ENCODE results near the gene PLCL1. TPM values are rescaled to one million over a fixed set of nuclear protein-coding genes. Genes with fewer than 3 reads are reported as not detected.

Gene PLCL1
- total and polyA plus RNA-seq, 2 donors (not counting 3 experiments of a cell fraction or from before 2014, with no cell fraction given): 0.79 to 3.4 TPM

- CTCF ChIA-PET: no interaction called here
Measured at GRCh38 chr2:197946562-197946961, 142.2 kb downstream of the PLCL1 start.

More at GRCh38 chr2:197946562-197946961, 142.2 kb downstream of the PLCL1 start:
- Histone ChIP-seq H3K9me3 (replicated peaks; ENCODE audit: control insufficient read depth, insufficient read depth, low read length) (no peaks in the 10 kb centered on the region), H3K9ac (replicated peaks; ENCODE audit: extremely low read depth, insufficient read depth, low read length) (no peak overlapping the region), H3K9me1 (replicated peaks; ENCODE audit: control insufficient read depth, extremely low read depth, insufficient read depth, low read length) (no peaks in the 10 kb centered on the region), H3K27me3 (ENCODE audit: control insufficient read depth in 2 of 2, insufficient read depth in 2 of 2, low read length in 2 of 2) (no peaks in the 10 kb centered on the region), H4K20me1 (replicated peaks; ENCODE audit: control insufficient read depth, extremely low read depth, insufficient read depth, low read length) (no peaks in the 10 kb centered on the region), H3K4me2 (ENCODE audit: insufficient read depth, low read length) (no peak overlapping the region), H3K4me1 (ENCODE audit: control insufficient read depth, extremely low read depth, insufficient read depth, low read length) (no peaks in the 10 kb centered on the region), H2AFZ (ENCODE audit: low read depth, low read length) (no peak overlapping the region), H3K4me3 (replicated peaks in 1 of 3; ENCODE audit: insufficient read depth in 1 of 3, low read depth in 1 of 3, low read length in 3 of 3) (no peak overlapping the region), H3K36me3 (ENCODE audit: control insufficient read depth in 2 of 2, extremely low read depth in 1 of 2, insufficient read depth in 2 of 2, low read length in 2 of 2) (no peaks in the 10 kb centered on the region), H3K27ac (ENCODE audit: insufficient read depth, low read depth, low read length) (no peak overlapping the region), H3K79me2 (ENCODE audit: control insufficient read depth, insufficient read depth, low read length) (no peaks in the 10 kb centered on the region)
- intact Hi-C loops (cut with micrococcal nuclease) (no loop called here), dilution Hi-C loops (cut with MboI; ENCODE audit: extremely low pct_ligation_motif_present, low sequenced_read_pairs) (no loop called here)
- no peak for FAIRE-seq
- POLR2A ChIA-PET: no interaction called here
- no peak for TF ChIP-seq JUN (IDR thresholded peaks at IDR 0.05; ENCODE audit: borderline replicate concordance, insufficient read depth, insufficient read length, low read depth)
- TF ChIP-seq EZH2 (IDR thresholded peaks at IDR 0.05; ENCODE audit: borderline replicate concordance, low read depth, low read length, severe bottlenecking): no peak
- TF ChIP-seq MAX (IDR thresholded peaks at IDR 0.05; ENCODE audit: insufficient read depth, insufficient read length): no peak
- no peak for TF ChIP-seq POLR2AphosphoS5 (IDR thresholded peaks at IDR 0.05; ENCODE audit: insufficient read depth, low read depth, low read length)
- TF ChIP-seq MYC (IDR thresholded peaks at IDR 0.05; ENCODE audit: low read depth, low read length): no peak
- TF ChIP-seq POLR2A (IDR thresholded peaks at IDR 0.05; ENCODE audit: low read depth, low read length): no peak
- no peak for TF ChIP-seq CTCF (IDR thresholded peaks at IDR 0.05; ENCODE audit: extremely low read depth in 1 of 2, insufficient read depth in 1 of 2, low read depth in 1 of 2, low read length in 2 of 2)
- TF ChIP-seq FOS (IDR thresholded peaks at IDR 0.05; ENCODE audit: borderline replicate concordance, insufficient read depth, low read length): no peak
- TF ChIP-seq GATA2 (IDR thresholded peaks at IDR 0.05; ENCODE audit: insufficient read depth, insufficient read length, low read depth, low read length): no peak
- BruUV-seq (replicated peaks): no TSS peak
- DNase-seq (ENCODE audit: low read depth, low spot score): no peak
